GM13977 (cell line): Measurements from ENCODE around the gene PRKCA.

Experiments
- DNase-seq: peaks from one replicate; pipeline ENCODE4 v3.0.0; 2012; ENCODE audit warnings: low spot score
- in situ Hi-C: fragments of 300-500 bp; cut with MboI; formaldehyde crosslinking; loops from one replicate; pipeline ENCODE4 v1.12.0; 2022; ENCODE audit warnings: low sequenced_read_pairs, low pct_unique_long_range_greater_than_20kb, mixed read lengths, inconsistent platforms; ENCODE audit not compliant: unreplicated experiment
- TF ChIP-seq, protein P1 (sequence below): IDR thresholded peaks from 2 replicates; pipeline ENCODE4 v1.5.1; 2012; ENCODE audit warnings: mild to moderate bottlenecking, control low read depth; ENCODE audit not compliant: insufficient read depth; ENCODE audit errors: extremely low read depth, missing control alignments

PRKCA gene

DNA sequence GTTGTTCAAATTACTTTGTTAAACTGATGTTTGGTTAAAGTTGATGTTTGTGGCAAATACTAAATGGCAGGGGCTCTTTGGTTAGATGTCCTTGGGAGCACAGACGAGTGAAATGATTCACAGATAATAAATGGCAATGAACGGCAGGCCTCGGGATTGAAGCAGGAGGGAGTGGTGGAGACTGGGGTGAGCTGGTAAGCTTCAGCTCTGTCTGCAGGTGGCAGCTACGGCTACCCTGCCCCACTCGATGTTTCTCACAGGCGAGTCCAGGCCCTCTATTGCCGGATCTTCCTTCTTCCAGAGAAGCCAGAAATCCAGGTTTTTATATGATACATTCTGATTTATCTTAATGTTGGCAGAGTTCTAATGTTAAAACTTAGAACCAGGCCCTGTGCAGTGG is 387.8 kb downstream of the PRKCA start:
- in situ Hi-C loops = no loop called here
- no peak for DNase-seq

DNA sequence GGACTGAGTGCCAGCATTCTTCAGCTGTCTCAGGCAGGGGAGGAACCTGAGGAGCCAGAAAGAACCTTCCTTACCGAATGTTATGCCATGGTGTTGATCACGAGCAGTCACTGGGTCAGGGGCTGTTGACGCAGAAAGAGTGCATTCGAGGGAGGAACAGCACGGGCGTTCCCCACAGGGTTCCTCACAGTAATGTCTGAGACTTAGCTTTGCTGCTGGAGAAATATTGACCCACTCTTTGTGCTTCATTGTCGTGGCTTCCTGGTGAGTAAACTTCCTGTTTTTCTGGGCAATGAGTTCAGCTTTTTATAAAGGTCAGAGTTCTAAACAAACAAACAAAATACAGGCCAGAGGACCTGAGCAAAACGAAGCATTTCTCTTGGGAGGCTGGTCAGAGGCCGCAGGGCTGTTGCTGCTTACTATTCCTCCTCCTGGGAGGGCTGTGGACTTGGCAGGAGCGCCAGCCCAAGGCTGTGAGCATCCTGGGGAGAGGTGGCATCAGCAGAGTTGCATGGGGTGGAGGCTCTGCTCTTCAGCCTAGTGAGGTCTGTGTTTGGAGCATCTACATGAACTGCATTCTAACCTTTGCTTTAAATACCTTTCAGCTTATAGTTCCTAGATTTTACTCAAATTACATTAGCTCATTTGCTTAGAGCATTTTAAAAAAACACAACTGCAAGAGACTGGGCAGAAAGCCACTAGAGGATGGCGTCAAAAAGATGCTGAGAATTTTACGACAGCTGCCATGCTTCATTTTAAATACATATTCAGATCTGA is 389.4 kb downstream of the PRKCA start:
- TF ChIP-seq, protein P1, sequence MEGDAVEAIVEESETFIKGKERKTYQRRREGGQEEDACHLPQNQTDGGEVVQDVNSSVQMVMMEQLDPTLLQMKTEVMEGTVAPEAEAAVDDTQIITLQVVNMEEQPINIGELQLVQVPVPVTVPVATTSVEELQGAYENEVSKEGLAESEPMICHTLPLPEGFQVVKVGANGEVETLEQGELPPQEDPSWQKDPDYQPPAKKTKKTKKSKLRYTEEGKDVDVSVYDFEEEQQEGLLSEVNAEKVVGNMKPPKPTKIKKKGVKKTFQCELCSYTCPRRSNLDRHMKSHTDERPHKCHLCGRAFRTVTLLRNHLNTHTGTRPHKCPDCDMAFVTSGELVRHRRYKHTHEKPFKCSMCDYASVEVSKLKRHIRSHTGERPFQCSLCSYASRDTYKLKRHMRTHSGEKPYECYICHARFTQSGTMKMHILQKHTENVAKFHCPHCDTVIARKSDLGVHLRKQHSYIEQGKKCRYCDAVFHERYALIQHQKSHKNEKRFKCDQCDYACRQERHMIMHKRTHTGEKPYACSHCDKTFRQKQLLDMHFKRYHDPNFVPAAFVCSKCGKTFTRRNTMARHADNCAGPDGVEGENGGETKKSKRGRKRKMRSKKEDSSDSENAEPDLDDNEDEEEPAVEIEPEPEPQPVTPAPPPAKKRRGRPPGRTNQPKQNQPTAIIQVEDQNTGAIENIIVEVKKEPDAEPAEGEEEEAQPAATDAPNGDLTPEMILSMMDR = no peak
- DNase-seq = no peak
- in situ Hi-C loops = no loop called here

More for the DNA sequence above, 387.8 kb downstream of the PRKCA start:
- TF ChIP-seq, protein P1 = no peak

DNA sequence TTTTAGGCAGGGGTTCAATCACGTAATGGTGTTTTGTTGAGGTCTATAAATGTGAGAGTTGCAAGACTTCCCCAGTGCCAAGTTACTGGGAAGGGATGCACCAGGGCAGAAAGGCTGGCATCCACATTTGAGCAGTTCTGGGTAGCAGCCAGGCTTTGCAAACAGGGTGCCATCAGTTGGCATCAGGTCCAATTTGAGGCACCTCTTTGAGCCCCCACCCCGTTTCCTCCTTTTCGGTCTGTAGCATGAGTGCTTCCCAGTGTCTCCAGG is 389.9 kb downstream of the PRKCA start:
- DNase-seq = no peak
- TF ChIP-seq, protein P1 = no peak

DNA sequence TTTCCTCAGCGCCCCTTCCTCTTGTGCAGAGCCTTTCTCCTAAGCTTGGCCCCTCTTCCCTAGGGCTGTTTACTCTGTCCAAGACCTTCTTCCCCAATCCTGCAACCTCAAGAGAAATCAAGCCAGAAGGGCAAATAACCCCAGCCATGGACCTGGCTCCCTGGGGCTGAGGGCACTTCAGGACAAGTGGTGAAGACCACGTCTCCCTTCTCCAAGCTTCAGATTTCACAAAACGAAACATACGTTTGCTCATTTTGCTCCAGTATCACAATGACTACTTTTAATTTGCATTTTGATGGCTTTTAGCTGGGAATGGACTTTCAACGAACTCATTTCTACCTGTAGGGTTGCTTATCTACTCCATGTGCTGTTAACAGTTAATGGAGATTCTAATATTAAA is 392.7 kb downstream of the PRKCA start:
- in situ Hi-C loops = no loop called here
- DNase-seq = no peak
- TF ChIP-seq, protein P1 = no peak

More for the DNA sequence above, 389.9 kb downstream of the PRKCA start:
- in situ Hi-C loops = no loop called here

DNA sequence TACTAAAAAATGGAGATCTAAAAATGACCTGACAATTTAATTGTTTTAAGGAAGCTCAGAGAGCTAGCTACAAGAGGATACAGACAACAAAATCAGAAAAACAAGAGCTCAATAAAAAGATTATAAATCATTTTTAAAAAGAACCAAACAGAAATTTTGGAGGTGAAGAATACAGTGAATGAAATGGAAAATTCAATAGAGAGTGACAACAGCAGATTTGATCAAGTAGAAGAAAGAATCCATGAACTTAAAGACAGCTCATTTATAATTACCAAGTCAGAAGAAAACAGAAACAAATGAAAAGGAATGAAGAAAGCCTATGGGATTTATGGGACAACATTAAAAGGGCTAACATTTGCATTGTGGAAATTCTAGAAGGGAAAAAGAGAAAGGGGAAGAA is 395.9 kb downstream of the PRKCA start:
- in situ Hi-C loops = no loop called here
- TF ChIP-seq, protein P1 = no peak

DNA sequence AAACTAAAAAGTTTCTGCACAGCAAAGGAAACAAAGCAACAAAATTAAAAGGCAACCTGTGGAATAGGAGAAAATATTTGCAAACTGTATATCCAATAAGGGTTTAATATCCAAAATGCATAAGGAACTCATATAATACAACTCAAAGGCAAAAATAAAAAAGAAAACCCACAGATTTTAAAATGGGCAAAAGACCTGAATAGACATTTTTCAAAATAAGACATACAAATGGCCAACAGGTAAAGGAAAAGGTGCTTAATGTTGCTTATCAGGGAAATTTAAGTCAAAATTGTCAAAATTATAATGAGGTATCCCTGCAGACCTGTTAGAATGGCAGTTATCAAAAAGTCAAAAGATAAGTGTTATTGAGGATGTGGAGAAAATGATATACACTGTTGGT is 399.0 kb downstream of the PRKCA start:
- TF ChIP-seq, protein P1 = no peak
- in situ Hi-C loops = no loop called here
- DNase-seq = no peak

More for the DNA sequence above, 395.9 kb downstream of the PRKCA start:
- DNase-seq = no peak
